H9 (cell line): ENCODE measurements around the gene THRAP3. TPM values are rescaled to one million over a fixed set of nuclear protein-coding genes. Genes with fewer than 3 reads are reported as not detected.

Experiments used
- DNase-seq: peaks from one replicate; pipeline ENCODE4 v3.0.0-alpha.2; 2017
- H2AFZ ChIP-seq: one replicate; pipeline ENCODE4 v1.6.1; 2013; ENCODE audit warnings: mild to moderate bottlenecking, low read length, control low read depth, moderate library complexity
- H2AK5ac ChIP-seq: 2 replicates; pipeline ENCODE4 v1.6.1; 2013; ENCODE audit warnings: low read length, control low read depth, mixed read lengths; ENCODE audit not compliant: insufficient read length
- H2BK120ac ChIP-seq: one replicate; pipeline ENCODE4 v1.6.1; 2013; ENCODE audit warnings: low read depth, mild to moderate bottlenecking, low read length, control low read depth, inconsistent platforms; ENCODE audit not compliant: poor library complexity, severe bottlenecking
- H2BK12ac ChIP-seq: 2 replicates; pipeline ENCODE4 v1.6.1; 2013; ENCODE audit warnings: low read length, control low read depth, mixed read lengths, low read depth; ENCODE audit not compliant: insufficient read length
- H2BK15ac ChIP-seq: 2 replicates; pipeline ENCODE4 v1.6.1; 2013; ENCODE audit warnings: low read depth, low read length, control low read depth
- H2BK20ac ChIP-seq: one replicate; pipeline ENCODE4 v1.6.1; 2013; ENCODE audit warnings: low read depth, mild to moderate bottlenecking, low read length, control low read depth, inconsistent platforms; ENCODE audit not compliant: poor library complexity, severe bottlenecking
- H2BK5ac ChIP-seq: 2 replicates; pipeline ENCODE4 v1.6.1; 2013; ENCODE audit warnings: low read length, control low read depth, mixed read lengths; ENCODE audit not compliant: insufficient read length
- H3K14ac ChIP-seq: 2 replicates; pipeline ENCODE4 v1.6.1; 2013; ENCODE audit warnings: low read length, control low read depth; ENCODE audit not compliant: insufficient read depth
- H3K18ac ChIP-seq: 2 replicates; pipeline ENCODE4 v1.6.1; 2013; ENCODE audit warnings: low read depth, mild to moderate bottlenecking, mixed read lengths, low read length, control low read depth; ENCODE audit not compliant: insufficient read length
- H3K23ac ChIP-seq: 2 replicates; pipeline ENCODE4 v1.6.1; 2013; ENCODE audit warnings: low read length, control low read depth, mixed read lengths, low read depth; ENCODE audit not compliant: insufficient read length
- H3K23me2 ChIP-seq: 2 replicates; pipeline ENCODE4 v1.6.1; 2013; ENCODE audit warnings: low read depth, mild to moderate bottlenecking, mixed read lengths, low read length, control low read depth; ENCODE audit not compliant: insufficient read length, poor library complexity, severe bottlenecking
- H3K27ac ChIP-seq: 2 replicates; pipeline ENCODE4 v1.5.1; 2013; ENCODE audit warnings: low read length, control low read depth, mixed read lengths, low read depth; ENCODE audit not compliant: insufficient read length
- H3K27me3 ChIP-seq: 2 replicates; pipeline ENCODE4 v1.6.1; 2013; ENCODE audit warnings: low read length, control low read depth, inconsistent platforms; ENCODE audit not compliant: insufficient read depth
- H3K4ac ChIP-seq: 2 replicates; pipeline ENCODE4 v1.6.1; 2013; ENCODE audit warnings: low read depth, mild to moderate bottlenecking, control low read depth, inconsistent platforms, low read length, moderate library complexity
- H3K4me1 ChIP-seq: 2 replicates; pipeline ENCODE4 v1.6.1; 2013; ENCODE audit warnings: low read length, control low read depth, inconsistent platforms; ENCODE audit not compliant: insufficient read depth
- H3K4me2 ChIP-seq: 2 replicates; pipeline ENCODE4 v1.6.1; 2013; ENCODE audit warnings: low read length, control low read depth, mixed read lengths; ENCODE audit not compliant: insufficient read length, insufficient read depth
- H3K56ac ChIP-seq: 2 replicates; pipeline ENCODE4 v1.6.1; 2013; ENCODE audit warnings: low read depth, mild to moderate bottlenecking, mixed read lengths, low read length, control low read depth; ENCODE audit not compliant: insufficient read length
- H3K79me1 ChIP-seq: 2 replicates; pipeline ENCODE4 v1.6.1; 2013; ENCODE audit warnings: low read depth, mild to moderate bottlenecking, moderate library complexity, low read length, control low read depth, inconsistent platforms; ENCODE audit not compliant: insufficient read depth, poor library complexity, severe bottlenecking
- H3K79me2 ChIP-seq: 2 replicates; pipeline ENCODE4 v1.6.1; 2013; ENCODE audit warnings: low read length, control low read depth, inconsistent platforms; ENCODE audit not compliant: insufficient read depth
- H3K9ac ChIP-seq: 2 replicates; pipeline ENCODE4 v1.6.1; 2013; ENCODE audit warnings: low read length, control low read depth, mixed read lengths; ENCODE audit not compliant: insufficient read length; ENCODE audit errors: extremely low read depth
- H3K9me3 ChIP-seq: one replicate; pipeline ENCODE4 v1.6.1; 2013; ENCODE audit warnings: low read depth, low read length, inconsistent platforms; ENCODE audit not compliant: control insufficient read depth
- H3T11ph ChIP-seq: one replicate; pipeline ENCODE4 v1.6.1; 2013; ENCODE audit warnings: mild to moderate bottlenecking, low read length, control low read depth, inconsistent platforms
- H4K20me1 ChIP-seq: one replicate; pipeline ENCODE4 v1.6.1; 2013; ENCODE audit not compliant: control insufficient read depth, insufficient read length, insufficient read depth
- H4K5ac ChIP-seq: 2 replicates; pipeline ENCODE4 v1.6.1; 2013; ENCODE audit warnings: low read depth, mild to moderate bottlenecking, mixed read lengths, low read length, control low read depth; ENCODE audit not compliant: insufficient read length
- H4K8ac ChIP-seq: replicated peaks from 2 replicates; pipeline ENCODE4 v1.6.1; 2013; ENCODE audit warnings: low read length, control low read depth, mixed read lengths, low read depth; ENCODE audit not compliant: insufficient read length
- H4K91ac ChIP-seq: 2 replicates; pipeline ENCODE4 v1.6.1; 2013; ENCODE audit warnings: low read depth, mild to moderate bottlenecking, moderate library complexity, mixed read lengths, low read length, control low read depth; ENCODE audit not compliant: insufficient read length
- H3K27ac Mint-ChIP-seq, 3 experiments: 2 replicates in 2 of 3; 3 replicates in 1 of 3; pipeline ENCODE4 v1.8.0; 2020 to 2021; ENCODE audit warnings: mixed read lengths in 3 of 3, mild to moderate bottlenecking in 1 of 3, moderate library complexity in 1 of 3
- H3K27me3 Mint-ChIP-seq: 2 replicates; pipeline ENCODE4 v1.8.0; 2021; ENCODE audit warnings: low read depth, mild to moderate bottlenecking, moderate library complexity, mixed read lengths
- H3K36me3 Mint-ChIP-seq, 3 experiments: 2 replicates in 2 of 3; 3 replicates in 1 of 3; pipeline ENCODE4 v1.8.0; 2020 to 2021; ENCODE audit warnings: low read depth in 3 of 3, mixed read lengths in 3 of 3; ENCODE audit not compliant: insufficient read depth in 1 of 3
- H3K4me1 Mint-ChIP-seq, 2 experiments: 2 replicates each; pipeline ENCODE4 v1.8.0; 2020; ENCODE audit warnings: mixed read lengths in 2 of 2
- H3K4me3 Mint-ChIP-seq, 2 experiments: 2 replicates in 1 of 2; 3 replicates in 1 of 2; pipeline ENCODE4 v1.8.0; 2020 to 2021; ENCODE audit warnings: mild to moderate bottlenecking in 2 of 2, mixed read lengths in 2 of 2, moderate library complexity in 1 of 2
- H3K9me3 Mint-ChIP-seq, 2 experiments: 2 replicates in 1 of 2; 3 replicates in 1 of 2; pipeline ENCODE4 v1.8.0; 2020; ENCODE audit warnings: mild to moderate bottlenecking in 2 of 2, mixed read lengths in 2 of 2, moderate library complexity in 1 of 2
- WGBS: extraction: QIAGEN DNeasy Blood & Tissue Kit; methylation state at CpG from one replicate; pipeline ENCODE4 v1.1.7; 2013; ENCODE audit warnings: missing lambda C conversion rate, low lambda C conversion rate, mixed read lengths; ENCODE audit not compliant: insufficient read length; ENCODE audit errors: extremely low coverage; 5-methylcytosine and 5-hydroxymethylcytosine counted together
- total RNA-seq: library from RNA; stranded (reverse); gene quantifications from 2 replicates; pipeline ENCODE4 v1.2.1, GENCODE V29; 2021
- TF ChIP-seq, protein P1 (sequence below): fragments of 200-600 bp; sonication (generic); conservative IDR thresholded peaks from 3 replicates; pipeline ENCODE4 v1.8.0; 2021; ENCODE audit warnings: antibody characterized with exemption, mild to moderate bottlenecking

Gene THRAP3
- total RNA-seq, 1 experiment from 2014 or later = 186 TPM

DNA sequence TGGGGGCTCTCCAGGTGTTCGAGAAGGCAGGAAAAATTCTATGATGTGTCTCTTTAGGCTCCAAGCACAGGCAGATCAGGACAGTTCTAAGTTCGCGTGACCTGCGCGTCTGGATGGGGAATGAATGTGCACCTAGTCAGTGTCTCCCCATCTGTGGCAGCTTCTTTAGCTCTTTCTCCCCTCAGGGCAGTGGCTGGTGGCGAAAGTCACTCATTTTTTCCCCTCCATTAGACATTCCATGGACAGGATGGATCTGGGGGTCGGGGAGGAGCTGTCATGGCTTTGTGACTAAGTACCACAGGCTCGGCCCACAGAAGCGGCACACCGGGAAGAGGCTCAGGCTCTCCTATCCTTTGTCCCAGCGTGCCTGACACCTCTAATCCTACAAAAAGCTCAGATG is 130.2 kb downstream of the THRAP3 start:
- no CpG with 5 or more reads among the region's 11 CpGs for WGBS
- no peak overlapping the region for H3K4me3 Mint-ChIP-seq
- H3K4ac ChIP-seq = no peak overlapping the region
- no peak overlapping the region for H2BK120ac ChIP-seq
- H2BK5ac ChIP-seq = no peak overlapping the region
- H3K18ac ChIP-seq = no peak overlapping the region
- peaks cover 7 to 11% of the 10 kb centered on the region in 2 experiments for H3K4me1 Mint-ChIP-seq
- H3K9me3 ChIP-seq = no peaks in the 10 kb centered on the region
- no peak overlapping the region for H3K4me2 ChIP-seq
- H2AK5ac ChIP-seq = no peak overlapping the region
- no peak overlapping the region for H3K14ac ChIP-seq
- H3K79me2 ChIP-seq = no peaks in the 10 kb centered on the region
- no peak overlapping the region for H4K91ac ChIP-seq
- no peak overlapping the region for H2BK12ac ChIP-seq
- H2AFZ ChIP-seq = no peak overlapping the region
- peaks cover 20 to 53% (median 35%) of the 10 kb centered on the region in 3 experiments; a peak in 6 of 7 replicates for H3K36me3 Mint-ChIP-seq
- no peak for DNase-seq
- no peaks in the 10 kb centered on the region for H3K27me3 ChIP-seq
- no peak overlapping the region for H3K27ac ChIP-seq
- H3K4me1 ChIP-seq = 0 out of 2 replicates have a peak, but pooled peaks cover 2% of the 10 kb centered on the region
- no peaks in the 10 kb centered on the region for H4K20me1 ChIP-seq
- no peak overlapping the region for H2BK20ac ChIP-seq
- no peak overlapping the region for H3T11ph ChIP-seq
- H3K23ac ChIP-seq = no peak overlapping the region
- peak overlapping the region in 1 of 3 experiments; percentile 74; a peak in 1 of 7 replicates for H3K27ac Mint-ChIP-seq
- H3K27me3 Mint-ChIP-seq = no peaks in the 10 kb centered on the region
- no peak overlapping the region for H2BK15ac ChIP-seq
- H3K79me1 ChIP-seq = no peaks in the 10 kb centered on the region
- no peak overlapping the region for H3K56ac ChIP-seq
- H4K5ac ChIP-seq = no peak overlapping the region
- no peaks in the 10 kb centered on the region for H3K23me2 ChIP-seq
- no peaks in the 10 kb centered on the region for H3K9me3 Mint-ChIP-seq
- H4K8ac ChIP-seq = no peak overlapping the region
- TF ChIP-seq, protein P1, sequence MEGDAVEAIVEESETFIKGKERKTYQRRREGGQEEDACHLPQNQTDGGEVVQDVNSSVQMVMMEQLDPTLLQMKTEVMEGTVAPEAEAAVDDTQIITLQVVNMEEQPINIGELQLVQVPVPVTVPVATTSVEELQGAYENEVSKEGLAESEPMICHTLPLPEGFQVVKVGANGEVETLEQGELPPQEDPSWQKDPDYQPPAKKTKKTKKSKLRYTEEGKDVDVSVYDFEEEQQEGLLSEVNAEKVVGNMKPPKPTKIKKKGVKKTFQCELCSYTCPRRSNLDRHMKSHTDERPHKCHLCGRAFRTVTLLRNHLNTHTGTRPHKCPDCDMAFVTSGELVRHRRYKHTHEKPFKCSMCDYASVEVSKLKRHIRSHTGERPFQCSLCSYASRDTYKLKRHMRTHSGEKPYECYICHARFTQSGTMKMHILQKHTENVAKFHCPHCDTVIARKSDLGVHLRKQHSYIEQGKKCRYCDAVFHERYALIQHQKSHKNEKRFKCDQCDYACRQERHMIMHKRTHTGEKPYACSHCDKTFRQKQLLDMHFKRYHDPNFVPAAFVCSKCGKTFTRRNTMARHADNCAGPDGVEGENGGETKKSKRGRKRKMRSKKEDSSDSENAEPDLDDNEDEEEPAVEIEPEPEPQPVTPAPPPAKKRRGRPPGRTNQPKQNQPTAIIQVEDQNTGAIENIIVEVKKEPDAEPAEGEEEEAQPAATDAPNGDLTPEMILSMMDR = no peak
- H3K9ac ChIP-seq = no peak overlapping the region

Other genes with a start within 250 kb of the THRAP3 start
- gene TEKT2, start 140.3 kb upstream of the THRAP3 start, total RNA-seq = 0.20 and 0.86 TPM in 2 replicates
- 27.8 and 28.7 TPM in 2 replicates for gene ADPRS, start 135.6 kb upstream of the THRAP3 start, total RNA-seq
- gene COL8A2, start 99.2 kb upstream of the THRAP3 start, total RNA-seq = 1.5 TPM in 2 replicates
- 48.6 and 52.7 TPM in 2 replicates for gene TRAPPC3, start 75.0 kb upstream of the THRAP3 start, total RNA-seq
- gene MAP7D1, start 68.3 kb upstream of the THRAP3 start, total RNA-seq = 49.9 and 51.6 TPM in 2 replicates
- gene SH3D21, start 81.9 kb downstream of the THRAP3 start, total RNA-seq = 16.9 and 18.3 TPM in 2 replicates
- 5.5 and 6.4 TPM in 2 replicates for gene EVA1B, start 99.2 kb downstream of the THRAP3 start, total RNA-seq
- gene STK40, start 161.5 kb downstream of the THRAP3 start, total RNA-seq = 26.2 and 27.5 TPM in 2 replicates
- gene LSM10, start 173.5 kb downstream of the THRAP3 start, total RNA-seq = 42.2 and 47.5 TPM in 2 replicates
- gene OSCP1, start 226.0 kb downstream of the THRAP3 start, total RNA-seq = 2.8 and 3.2 TPM in 2 replicates
- gene MRPS15, start 239.9 kb downstream of the THRAP3 start, total RNA-seq = 105 and 111 TPM in 2 replicates